Measurements from ENCODE around the gene PLEKHD1.
"Not testable (repeated sequence)": the region's sequence is repeated elsewhere in the genome, so short reads cannot be mapped to it uniquely, and the experiment has no call there.

Gene PLEKHD1

GRCh38 chr14:69481815-69482568, 2.5 kb upstream of the PLEKHD1 start:
- no peak for DNase-seq (ENCODE audit: low read depth)

- DNase-seq (ENCODE audit: low read depth): no peak
Observed at GRCh38 chr14:69483765-69484443, 624 bp upstream of the PLEKHD1 start.

GRCh38 chr14:69485315-69485660, 760 bp downstream of the PLEKHD1 start:
- no peak for DNase-seq (ENCODE audit: low read depth)

GRCh38 chr14:69485701-69486100, 1.2 kb downstream of the PLEKHD1 start:
- DNase-seq (ENCODE audit: low read depth): no peak

- DNase-seq (ENCODE audit: low read depth): no peak
Observed at GRCh38 chr14:69487226-69487625, 2.7 kb downstream of the PLEKHD1 start.

GRCh38 chr14:69487771-69488170, 3.2 kb downstream of the PLEKHD1 start:
- DNase-seq (ENCODE audit: low read depth): no peak

- no peak for DNase-seq (ENCODE audit: low read depth)
Observed at GRCh38 chr14:69489495-69489894, 5.0 kb downstream of the PLEKHD1 start.

GRCh38 chr14:69490219-69490918, 5.8 kb downstream of the PLEKHD1 start:
- no peak for DNase-seq (ENCODE audit: low read depth)

- DNase-seq (ENCODE audit: low read depth): no peak
Observed at GRCh38 chr14:69491193-69491592, 6.7 kb downstream of the PLEKHD1 start.

GRCh38 chr14:69493038-69493437, 8.5 kb downstream of the PLEKHD1 start:
- DNase-seq (ENCODE audit: low read depth): no peak

GRCh38 chr14:69493791-69494190, 9.3 kb downstream of the PLEKHD1 start:
- no peak for DNase-seq (ENCODE audit: low read depth)

GRCh38 chr14:69495341-69495921, 10.9 kb downstream of the PLEKHD1 start:
- DNase-seq (ENCODE audit: low read depth): no peak

GRCh38 chr14:69497866-69498265, 13.3 kb downstream of the PLEKHD1 start:
- DNase-seq (ENCODE audit: low read depth): not testable (repeated sequence)

GRCh38 chr14:69498286-69498685, 13.8 kb downstream of the PLEKHD1 start:
- DNase-seq (ENCODE audit: low read depth): not testable (repeated sequence)

GRCh38 chr14:69499436-69499835, 14.9 kb downstream of the PLEKHD1 start:
- DNase-seq (ENCODE audit: low read depth): no peak

GRCh38 chr14:69500096-69500495, 15.6 kb downstream of the PLEKHD1 start:
- no peak for DNase-seq (ENCODE audit: low read depth)

GRCh38 chr14:69500736-69501135, 16.2 kb downstream of the PLEKHD1 start:
- no peak for DNase-seq (ENCODE audit: low read depth)

- no peak for DNase-seq (ENCODE audit: low read depth)
Observed at GRCh38 chr14:69501423-69501838, 16.9 kb downstream of the PLEKHD1 start.

- no peak for DNase-seq (ENCODE audit: low read depth)
Observed at GRCh38 chr14:69504775-69505174, 20.2 kb downstream of the PLEKHD1 start.

- no peak for DNase-seq (ENCODE audit: low read depth)
Observed at GRCh38 chr14:69505338-69506240, 21.1 kb downstream of the PLEKHD1 start.

GRCh38 chr14:69506241-69506595, 21.7 kb downstream of the PLEKHD1 start:
- DNase-seq (ENCODE audit: low read depth): no peak
